GM19324 (cell line): ENCODE measurements around the gene SPAG9.
"Not testable (repeated sequence)": the region's sequence is repeated elsewhere in the genome, so short reads cannot be mapped to it uniquely, and the experiment has no call there.

ENCODE experiments used
- ATAC-seq: cut with Tn5 transposase; IDR thresholded peaks from one replicate; pipeline ENCODE4 v1.9.1; 2021; ENCODE audit warnings: mild to moderate bottlenecking, moderate library complexity; ENCODE audit not compliant: unreplicated experiment, low FRiP score

Gene SPAG9

DNA sequence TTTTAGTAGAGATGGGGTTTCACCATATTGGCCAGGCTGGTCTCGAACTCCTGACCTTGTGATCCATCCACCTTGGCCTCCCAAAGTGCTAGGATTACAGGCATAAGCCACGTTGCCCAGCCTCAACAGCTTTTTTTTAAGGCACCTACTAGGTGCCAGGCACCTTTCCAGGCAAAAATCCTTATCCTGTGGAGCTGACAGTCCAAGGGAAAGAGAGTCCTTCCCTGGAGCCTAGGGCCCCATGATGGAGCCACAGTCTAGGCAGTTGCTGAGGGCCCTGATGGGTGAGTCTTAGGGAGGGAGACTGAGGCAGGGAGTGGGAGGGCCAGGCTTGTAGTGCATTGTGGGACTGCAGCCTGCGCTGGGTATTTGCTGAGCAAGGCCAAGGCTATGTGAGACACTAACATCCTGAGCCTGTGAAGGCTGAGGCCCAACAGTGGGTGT is 174.9 kb downstream of the SPAG9 start:
- ATAC-seq, result no peak

DNA sequence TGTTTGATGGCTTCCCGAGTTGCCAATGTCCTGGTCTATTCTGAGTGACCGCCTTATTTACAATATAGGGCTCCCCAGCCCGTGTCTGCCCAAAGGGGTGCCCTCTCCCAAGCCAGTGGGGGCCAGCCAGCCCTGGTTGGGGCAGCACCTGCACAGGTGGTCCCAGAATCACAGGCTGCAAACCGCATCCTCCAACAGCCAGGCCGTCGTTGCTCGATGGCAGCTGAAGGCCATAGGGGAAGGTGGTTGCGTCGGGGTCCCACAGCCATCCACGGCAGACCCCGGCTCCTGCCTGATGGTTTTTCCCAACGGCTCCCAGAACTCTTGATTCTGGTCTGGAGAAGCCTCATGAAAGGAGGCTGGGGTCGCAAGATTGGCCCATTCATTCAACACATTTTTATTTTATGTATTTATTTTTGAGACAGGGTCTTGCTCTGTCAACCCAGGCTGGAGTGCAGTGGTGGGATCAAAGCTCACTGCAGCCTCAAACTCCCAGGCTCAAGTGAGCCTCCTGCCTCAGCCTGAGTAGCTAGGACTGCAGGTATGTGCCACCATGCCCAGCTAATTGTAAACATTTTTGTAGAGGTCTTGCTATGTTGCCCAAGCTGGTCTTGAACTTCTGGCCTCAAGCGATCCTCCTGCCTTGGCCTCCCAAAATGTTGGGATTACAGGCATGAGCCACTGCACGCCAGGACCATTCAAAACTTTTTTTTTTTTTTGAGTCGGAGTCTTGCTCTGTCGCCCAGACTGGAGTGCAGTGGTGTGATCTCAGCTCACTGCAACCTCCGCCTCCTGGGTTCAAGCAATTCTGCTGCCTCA is 175.6 kb downstream of the SPAG9 start:
- ATAC-seq, result no peak

DNA sequence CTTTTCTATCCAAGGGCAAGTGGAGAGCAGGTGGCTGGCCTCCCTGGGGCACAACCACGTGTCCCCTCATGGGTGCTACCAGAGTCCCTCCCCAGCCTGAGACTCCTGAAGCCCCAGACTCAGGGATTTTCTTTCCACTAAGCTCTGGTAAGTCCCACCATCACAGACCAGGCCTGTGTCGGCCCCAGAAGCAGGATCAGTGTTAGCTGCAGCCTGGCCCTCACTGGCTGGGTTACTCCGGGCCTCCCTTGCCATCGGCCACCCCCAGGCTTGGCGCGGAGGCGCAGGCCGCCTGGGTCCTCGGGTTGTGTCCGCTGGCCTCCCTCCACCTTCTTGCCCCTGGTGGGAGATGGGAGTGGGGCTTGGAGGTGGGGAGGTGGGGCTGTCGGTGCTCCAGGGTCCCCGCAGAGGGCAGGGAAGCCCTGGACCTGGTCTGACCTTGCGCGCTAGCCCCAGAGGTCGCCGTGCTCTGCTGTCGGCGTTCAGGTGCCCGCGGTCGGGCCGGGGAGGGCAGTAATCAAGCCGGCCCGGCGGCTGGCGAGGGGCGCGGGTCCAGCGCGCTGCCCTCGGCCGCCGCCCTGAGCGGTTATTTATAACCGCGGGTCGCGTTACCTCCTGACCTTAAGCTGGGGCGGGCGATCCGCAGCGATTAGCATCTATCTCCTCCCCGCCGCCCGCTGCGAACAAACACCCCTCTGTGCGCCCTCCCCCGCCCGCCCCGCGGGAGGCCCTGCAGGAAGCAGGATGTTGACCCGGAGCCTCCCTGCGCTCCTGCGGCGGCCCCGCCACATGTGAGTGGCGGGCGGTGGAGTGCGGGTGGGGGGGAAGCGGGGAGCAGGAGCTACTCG is 176.4 kb downstream of the SPAG9 start:
- ATAC-seq, result no peak

DNA sequence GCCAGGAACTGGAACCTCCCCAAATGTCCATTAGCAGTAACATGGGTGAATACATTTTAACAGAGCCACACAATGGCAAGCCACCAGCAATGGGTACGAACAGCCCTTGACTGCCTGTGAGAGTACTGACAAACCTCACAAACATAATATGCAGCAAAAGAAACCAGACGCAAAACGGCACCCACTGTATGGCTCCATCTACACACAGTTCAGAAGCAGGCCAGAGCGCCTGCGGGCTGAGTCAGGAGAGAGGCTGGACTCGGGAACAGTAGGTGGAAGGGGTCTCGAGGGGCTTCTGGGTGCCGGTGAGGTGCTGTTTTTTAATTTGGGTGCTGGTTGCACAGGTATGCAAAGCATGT is 177.1 kb downstream of the SPAG9 start:
- no peak for ATAC-seq

DNA sequence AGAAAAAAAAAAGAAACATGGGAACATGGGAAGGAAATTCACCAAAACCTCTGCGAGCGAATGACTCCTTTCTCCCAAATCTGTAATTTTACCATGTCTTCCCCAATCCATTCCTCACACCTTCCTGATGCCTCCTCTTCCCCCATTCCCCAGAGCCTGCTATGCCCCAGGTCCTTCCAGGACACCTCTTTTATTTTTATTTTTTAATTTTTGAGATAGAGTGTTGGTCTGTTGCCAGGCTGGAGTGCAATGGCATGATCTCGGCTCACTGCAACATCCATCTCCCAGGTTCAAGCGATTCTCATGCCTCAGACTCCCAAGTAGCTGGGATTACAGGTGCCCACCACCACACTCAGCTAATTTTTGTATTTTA is 179.0 kb downstream of the SPAG9 start:
- not testable (repeated sequence) for ATAC-seq

DNA sequence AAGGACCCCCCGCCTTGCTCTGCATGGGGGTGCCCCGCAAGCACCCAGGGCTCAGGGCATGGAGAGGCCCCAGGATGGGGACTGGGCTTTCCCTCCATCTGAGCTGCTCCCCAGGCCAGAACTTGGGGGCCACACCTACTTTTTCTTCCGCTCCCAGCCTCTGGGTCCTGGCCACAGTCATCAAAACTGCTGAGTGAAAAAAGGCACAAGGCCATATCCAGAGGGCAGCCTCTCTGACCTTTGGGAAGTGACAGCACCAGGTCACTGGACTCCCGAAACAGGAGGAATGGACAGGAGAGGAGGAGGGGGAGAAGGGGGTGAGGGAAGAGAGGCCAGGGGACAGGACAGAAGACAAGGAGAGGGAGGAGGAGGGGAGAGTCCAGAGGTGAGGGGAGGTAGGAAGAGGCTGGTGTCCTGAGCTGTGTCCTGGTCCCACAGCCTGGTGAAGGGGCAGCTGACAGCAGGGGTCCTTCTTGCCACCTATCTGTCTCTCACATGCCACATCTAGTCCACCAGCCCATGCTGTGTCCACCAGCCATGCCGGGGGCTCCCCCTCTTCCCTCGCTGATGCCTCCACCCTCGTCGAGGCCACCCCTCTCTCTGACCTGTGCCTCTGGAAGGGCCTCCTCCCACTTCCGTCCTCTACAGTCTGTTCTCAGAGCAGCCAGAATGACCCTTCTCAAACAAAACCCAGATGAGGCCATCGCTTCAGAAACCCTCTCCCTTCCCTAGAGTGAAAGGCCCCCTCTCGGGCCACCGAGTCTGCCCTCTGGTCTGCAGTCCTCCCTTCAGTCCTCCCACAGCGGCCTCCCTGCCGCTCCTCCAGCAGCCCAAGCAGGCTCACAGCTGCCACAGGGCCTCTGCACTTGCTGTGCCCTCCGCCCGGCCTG is 180.6 kb downstream of the SPAG9 start:
- no peak for ATAC-seq

DNA sequence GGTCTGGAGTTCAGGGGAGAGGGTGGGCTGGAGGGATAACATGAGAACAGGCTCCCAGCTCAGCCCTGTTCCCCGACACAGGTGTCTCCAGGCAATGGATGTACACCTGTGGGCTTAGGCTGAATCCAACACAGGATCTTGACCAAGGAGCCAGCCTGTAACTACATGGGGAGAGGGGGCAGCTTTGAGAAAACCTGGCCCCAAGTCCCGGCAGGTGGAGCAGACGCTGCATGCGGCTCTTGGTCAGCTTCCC is 181.2 kb downstream of the SPAG9 start:
- ATAC-seq, result no peak

DNA sequence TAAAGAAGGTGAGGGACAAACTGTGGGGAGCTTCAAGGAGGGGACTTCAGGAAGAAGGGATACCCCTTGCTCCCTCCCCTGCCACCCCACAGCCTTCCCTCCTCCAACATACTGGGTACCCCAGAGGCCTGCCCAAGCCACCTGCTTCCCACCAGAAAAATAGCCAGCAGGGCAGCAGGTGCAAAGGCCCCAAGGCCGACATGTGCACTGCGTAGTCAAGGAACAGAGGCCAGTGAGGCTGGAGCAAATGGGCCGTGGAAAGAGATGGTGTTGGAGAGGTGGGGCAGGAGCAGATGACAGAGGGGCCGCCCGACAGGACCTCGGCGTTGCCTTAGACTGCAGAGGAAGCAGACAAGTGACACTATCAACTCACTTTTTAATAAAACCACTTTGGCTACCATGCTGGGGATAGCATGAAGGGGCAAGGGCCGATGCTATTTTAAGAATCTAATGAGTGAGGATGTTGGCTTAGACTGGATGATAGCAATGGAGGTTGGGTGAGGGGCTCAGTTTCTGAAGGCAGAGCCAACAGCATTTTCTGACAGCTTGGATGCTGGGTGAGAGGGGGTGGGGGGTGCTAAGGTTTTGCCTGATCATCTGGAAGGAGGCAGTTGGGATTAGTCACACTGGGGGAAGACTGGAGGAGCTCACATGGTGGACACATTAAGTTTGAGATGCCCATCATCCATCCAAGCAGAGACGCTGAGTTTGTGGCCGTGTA is 181.7 kb downstream of the SPAG9 start:
- no peak for ATAC-seq

DNA sequence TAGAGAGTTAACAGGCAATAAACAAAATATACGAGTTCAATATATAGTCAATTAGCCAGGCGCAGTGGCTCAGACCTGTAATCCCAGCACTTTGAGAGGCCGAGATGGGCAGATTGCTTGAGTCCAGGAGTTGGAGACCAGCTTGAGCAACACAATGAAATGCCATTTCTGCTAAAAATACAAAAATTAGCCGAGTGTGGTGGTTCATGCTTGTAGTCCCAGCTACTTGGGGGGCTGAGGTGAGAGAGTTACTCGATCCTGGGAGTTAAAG is 184.7 kb downstream of the SPAG9 start:
- ATAC-seq, result no peak

DNA sequence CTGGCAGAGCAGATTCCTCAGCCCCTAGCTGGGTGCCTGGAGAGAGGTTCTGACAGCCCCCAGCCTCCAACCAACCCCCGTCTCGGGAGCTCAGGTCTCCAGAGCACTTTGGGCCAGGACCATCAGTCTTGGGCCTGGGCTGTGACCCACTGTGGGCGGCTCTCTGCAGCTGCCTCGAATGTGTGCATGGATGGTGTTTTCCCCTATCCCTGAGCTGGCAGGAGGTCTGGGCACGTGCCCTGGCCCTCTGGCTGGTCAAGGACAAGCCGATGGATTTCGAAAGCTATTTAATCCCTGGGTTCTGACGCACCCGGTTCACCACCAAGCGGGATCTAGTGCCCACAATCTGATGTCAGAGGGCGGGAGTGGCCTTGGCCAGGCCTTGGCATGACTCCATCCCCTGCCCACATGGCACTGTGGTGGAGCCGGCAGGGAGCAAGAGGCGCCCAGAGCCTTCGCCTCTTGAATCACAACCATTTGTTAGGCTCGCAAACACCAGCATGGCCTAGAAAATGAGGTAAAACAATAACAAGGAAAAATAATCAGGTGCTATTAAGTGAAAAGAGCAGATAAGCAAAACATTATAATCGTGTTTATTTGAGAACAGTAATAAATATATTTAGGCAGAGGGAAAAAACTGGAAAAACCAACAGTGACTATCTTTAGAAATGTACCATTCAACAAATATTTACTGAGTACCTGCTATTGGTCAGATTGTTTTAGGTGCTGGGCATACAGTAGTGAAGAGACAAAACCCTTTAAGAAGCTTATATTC is 185.3 kb downstream of the SPAG9 start:
- no peak for ATAC-seq

DNA sequence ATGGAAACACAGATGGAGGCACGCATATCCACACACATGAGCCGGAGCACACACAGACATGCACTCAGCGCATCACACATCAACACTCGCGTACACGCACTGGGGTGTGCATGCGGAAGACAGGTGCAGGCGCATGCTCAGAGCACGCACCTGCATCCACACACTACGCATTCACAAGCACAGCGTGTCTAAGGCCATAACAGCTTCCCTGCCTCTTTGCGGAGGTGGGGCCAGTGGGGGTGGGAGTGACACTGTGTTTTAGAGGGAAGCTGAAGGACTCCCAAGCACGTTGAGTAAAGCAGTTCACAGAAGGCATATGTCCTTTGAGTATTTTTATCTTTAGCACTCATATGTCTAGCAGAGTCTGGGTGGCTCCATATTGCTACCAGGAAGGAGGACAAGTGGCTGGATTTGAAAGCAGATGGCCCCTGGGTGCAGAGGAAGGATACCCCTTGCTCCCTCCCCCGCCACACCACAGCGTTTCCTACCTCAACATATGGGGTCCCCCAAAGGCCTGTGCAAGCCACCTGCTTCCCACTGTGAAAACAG is 185.9 kb downstream of the SPAG9 start:
- ATAC-seq, result no peak

DNA sequence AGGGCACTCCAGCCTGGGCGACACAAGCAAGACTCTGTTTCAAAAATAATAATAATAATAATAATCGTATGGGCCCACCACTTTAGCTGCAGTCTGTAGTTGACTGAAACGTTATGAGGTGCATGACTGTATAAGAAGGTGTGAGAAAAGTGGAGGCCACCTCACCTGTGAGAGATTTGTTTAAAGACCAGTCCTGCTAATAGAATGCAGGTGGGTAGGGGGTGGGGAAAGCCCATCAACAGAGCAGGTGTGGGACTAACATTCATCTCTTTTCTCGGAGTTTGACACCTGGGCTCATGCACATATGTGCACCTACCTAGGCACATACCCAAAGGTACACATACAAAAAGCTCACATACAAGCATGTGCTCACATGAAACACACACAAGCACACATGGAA is 186.5 kb downstream of the SPAG9 start:
- ATAC-seq, result no peak

DNA sequence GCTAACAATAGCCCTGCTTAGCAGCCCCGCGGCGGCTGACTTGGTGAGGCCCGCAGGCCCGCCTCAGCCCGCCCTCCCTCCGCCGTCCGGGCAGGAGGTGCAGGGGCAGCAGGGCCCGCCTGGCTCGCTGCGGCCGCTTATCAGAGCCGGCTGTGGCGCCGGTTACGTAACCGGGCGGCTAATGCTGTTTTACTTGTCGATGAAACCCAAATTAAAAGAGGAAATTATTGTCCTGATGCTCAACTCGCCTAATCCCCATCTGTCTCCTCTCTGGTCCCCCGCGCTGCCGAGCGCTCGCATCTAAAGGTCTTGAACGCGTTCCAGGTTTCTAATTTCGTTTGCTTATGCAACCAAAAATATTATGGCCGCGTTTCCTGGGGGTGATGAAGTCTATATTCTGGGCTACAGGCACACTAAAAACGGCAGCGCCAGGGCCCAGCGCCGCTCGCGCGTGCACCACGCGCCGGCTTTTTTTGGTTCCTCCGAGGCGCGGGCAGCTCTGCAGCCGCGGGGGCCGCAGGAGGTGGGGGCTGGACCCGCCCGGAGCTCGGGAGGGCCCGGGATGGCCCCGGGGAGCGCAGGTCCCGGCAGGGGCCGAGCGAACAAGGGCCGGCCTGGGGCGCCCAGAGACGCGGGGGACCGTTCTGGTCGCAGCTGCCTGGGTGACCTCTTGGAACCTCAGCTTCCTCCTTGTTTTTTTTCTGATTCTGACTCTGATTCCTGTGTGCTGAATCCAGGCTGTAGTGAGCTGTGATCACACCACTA is 189.3 kb downstream of the SPAG9 start:
- ATAC-seq, result no peak

DNA sequence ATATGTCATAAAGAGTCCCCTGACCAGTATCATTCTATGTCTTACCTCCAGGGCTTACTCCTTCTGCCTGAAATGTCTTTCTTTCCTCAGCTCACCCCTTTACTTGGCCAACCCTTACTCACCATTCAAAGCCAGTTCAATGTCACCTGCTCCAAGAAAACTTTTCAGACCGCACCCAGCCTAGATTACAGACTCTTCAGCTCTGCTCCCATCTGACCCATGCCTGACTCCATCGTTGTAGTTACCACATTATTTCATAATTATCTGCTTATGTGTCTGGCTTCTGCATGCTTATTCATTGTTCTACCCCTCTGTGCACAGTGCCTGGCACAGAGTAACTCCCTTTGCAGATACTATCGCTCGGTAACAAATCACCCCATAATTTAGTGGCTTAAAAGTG is 192.0 kb downstream of the SPAG9 start:
- ATAC-seq, result no peak

DNA sequence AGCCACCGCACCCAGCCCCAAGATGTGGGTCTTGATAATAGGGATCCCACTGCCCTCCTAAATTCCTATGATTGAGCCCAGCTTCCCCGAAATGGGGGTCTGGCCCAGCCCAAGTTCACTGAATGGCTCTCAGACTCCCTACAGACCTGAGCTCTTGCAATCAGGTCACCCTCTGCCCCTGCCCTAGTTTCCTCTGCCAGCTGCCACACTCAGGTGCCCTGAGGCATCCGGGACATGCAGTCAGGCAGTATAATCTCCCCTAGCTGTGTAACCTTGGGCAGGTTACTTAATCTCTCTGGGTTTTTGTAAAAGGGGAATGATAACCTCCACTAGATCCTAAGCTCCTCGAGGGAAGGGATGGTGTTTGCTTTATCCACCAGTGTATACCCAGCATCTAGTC is 193.4 kb downstream of the SPAG9 start:
- ATAC-seq, result no peak

DNA sequence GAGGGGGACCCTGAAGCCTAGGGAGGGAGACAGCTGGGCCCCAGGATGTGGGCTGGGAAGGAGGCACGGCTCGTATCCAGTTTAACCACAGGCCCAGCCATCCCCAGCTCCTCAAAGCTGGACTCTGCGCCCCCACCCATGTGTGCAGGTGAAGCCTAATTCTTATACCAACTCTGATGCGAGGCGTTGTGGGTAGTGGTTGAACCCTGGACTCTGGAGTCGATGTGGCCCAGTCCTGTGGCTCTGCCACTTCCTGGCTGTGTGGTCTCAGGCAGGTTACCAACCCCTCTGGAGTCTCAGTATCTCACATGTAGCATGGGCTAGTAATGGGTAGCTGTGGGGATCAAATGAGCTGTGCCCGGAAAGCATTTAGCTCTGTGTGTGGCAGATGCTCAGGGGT is 194.1 kb downstream of the SPAG9 start:
- ATAC-seq, result no peak

DNA sequence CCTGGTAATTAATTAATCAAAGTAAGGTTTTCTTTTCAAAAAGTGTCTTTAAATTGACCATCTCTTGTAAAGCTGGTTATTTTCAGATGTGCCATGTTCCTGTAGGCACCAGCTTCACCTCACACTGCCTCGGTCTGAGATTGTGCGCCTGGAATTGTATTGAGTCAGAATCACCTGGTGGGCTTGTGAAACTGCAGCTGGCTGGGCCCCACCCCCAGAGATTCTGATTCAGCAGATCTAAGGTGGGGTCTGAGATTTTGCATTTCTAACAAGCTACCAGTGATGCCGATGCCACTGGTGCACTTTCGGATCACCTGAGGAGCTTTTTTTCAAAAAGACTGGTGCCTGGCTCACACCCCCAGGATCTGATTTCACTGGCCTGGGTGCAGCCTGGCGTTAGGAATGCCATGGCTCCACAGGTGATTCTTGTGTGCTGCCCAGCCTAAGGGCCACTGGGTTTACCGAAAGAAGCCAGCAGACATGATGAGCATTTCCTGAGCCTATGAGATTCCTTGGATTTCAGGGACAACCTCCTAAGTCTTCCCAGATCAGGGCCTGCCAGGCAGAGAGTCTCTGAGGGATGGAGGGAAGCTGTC is 195.3 kb downstream of the SPAG9 start:
- no peak for ATAC-seq

DNA sequence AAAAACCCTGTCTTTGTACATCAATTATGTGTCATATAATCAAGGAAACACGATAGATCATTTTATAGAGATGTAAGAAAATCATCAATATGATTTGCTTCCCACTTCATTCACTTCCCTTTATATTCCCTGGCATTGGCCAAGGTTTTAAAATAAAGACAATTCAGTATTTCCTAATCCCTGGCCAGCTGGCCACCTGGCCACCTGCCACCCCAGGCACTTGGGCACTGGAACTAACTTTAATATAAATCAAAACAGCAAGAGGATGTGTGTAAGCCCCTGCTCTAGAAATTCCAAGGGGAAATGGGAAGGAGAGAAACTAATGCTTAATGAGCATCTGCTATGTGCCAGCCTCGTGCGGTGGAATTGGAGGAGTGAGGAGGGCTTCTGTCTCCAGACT is 195.9 kb downstream of the SPAG9 start:
- ATAC-seq, result no peak

DNA sequence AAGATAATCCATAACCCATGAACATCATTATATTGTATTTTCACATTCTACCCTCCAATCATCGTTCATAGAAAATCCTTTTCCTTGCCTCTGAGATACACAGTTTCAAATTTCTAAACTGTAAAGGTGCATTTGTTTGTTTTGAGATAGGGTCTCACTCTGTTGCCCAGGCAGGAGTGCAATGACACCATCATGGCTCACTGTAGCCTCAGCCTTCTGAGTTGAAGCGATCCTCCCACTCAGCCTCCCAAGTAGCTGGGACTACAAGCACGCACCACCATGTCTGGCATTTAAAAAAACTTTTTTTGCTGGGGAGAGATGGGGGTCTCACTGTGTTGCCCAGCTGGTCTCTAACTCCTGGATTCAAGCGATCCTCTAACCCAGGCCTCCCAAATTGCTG is 196.4 kb downstream of the SPAG9 start:
- no peak for ATAC-seq
